DMS 273 (cell line): ENCODE measurements around the gene CACNA1E.
"Not testable (repeated sequence)": the region's sequence is repeated elsewhere in the genome, so short reads cannot be mapped to it uniquely, and the experiment has no call there.

ENCODE experiments used
- DNase-seq: peaks from one replicate; lab custom pipeline; 2025; ENCODE audit not compliant: unreplicated experiment; lab: John Stamatoyannopoulos, UW

The CACNA1E gene

DNA sequence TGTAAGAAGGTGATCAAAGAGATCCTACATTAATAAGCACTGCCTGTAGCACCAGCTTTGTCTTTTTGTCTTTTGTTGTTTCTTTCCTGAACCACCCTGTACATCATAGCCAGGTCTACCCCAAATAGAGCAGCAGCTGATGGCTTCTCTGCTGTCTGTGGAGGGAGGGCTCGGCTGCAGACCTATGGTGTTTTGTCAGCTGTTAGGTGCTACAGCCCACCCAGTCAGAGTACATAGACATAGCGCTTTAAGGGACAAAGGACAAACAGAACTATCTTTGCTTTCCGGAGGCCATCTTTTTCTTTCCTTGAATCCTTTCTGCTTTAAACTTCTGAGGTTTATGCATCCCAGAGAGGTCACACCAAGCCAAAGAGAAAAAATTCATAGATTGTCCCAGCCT lies 320.1 kb downstream of the CACNA1E start:
- no peak for DNase-seq

DNA sequence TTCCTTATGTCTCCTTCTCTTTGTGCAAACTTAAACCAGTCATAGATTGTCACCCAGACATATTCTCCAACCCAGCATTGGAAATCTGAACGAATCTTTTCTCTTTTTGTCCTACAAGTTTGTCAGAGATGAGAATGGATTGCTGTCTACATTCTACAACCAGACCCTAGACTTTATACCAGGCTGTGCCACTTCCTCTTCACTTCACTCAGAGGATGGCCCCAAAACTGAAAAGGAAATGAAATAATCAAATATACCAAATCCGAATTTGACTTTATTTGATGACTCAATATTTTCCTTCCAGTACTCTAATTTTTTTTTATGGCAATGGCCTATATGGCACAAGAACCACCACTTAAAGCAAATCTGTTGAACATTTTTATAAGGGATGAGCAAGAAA lies 321.7 kb downstream of the CACNA1E start:
- no peak for DNase-seq

DNA sequence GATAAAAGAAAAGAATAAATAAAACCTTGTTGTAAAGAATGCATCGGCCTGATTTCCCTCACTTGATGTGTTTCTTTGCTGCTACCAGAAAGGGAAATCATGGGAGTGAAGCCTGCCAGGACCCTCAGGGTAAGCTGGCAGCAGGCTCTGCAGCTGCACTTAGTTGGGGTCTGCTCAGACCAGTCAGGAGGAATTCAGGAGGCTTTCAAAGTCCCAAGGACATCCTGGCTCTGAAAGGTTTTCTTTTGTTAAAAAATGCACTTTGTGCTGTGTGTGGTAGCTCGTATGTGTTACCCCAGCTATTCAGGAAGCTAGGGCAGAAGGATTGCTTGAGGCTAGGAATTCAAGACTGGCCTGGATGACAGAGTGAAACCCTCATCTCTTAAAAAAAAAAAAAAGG lies 323.4 kb downstream of the CACNA1E start:
- DNase-seq, result no peak

DNA sequence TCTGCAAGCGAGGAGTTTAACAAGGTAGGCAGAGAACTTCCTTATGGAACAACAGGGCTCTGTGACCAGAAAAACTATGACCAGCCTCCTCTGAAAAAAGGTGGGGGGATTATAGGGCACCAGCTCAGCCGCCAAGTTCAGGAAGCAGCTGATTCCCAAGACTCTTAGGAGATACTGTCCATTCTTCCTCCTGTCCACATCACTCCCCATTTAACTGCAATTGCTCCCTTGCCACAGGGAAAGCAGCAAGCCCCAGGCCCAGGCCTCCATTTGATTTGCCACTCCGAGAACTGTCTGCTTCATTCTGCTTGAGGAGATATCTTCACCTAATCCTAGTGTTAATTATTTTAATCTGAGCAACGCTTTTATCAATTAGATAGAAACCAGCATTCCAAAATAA lies 323.9 kb downstream of the CACNA1E start:
- DNase-seq, result no peak

DNA sequence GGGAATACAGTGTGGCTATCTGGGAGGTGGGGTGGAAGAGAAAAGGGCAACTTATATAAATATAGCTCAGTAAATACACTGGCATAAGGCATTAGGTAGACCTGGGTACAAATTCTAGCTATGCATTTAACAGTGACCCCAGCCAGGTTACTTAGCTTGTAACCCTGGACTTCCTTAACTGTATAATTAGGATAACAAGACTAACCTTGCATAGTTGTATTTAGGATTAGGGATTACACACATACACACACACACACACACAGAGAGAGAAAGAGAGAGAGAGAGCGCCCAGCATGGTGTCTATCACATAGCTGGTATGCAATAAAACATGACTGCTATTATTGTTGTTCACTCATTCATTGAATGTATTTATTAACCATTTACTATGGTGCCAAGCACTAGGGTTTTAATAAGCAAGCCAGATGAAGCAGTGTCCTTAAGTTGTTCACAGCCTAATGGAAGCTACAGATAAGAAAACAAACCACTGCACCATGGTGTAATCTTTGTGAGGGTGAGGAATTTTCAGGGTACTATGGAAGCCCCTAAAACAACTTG lies 326.8 kb downstream of the CACNA1E start:
- no peak for DNase-seq

DNA sequence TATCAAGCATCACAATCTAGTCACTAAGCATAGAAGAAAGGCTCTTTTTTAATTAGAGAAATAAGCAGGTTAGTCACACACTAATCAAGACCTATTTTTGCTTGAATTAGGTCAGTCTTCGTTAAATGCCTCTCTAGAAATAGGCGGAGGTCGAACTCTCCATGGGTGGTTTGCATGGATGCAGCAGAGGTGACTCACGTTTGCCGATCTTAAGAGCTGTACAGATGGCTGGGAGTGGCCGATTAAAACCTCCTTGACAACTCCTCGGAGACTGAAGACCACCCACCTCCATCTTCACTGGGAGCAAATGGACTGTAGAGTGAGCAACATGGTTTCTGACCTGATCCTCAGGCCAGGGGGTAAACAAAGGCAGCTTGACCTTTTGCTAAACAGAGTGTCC lies 328.9 kb downstream of the CACNA1E start:
- DNase-seq, result no peak

DNA sequence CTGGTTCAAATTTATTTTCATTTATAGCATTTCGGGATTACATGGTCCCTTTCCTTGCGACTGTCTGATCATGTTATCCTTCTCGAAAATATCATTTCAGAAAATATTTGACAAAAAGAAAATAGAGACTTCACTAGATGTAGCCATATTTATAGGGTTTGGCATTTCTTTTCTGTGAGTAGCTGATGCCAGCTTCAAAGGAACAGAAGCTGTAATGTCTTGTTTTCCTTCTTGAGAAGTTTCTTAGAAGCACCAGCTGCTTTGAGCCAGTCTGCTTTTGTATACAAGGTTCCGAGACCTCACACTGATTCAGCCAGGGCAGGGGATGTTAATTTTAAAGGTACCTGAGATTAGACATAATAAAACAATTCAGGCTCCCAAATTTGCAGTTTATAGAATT lies 329.9 kb downstream of the CACNA1E start:
- DNase-seq, result no peak

DNA sequence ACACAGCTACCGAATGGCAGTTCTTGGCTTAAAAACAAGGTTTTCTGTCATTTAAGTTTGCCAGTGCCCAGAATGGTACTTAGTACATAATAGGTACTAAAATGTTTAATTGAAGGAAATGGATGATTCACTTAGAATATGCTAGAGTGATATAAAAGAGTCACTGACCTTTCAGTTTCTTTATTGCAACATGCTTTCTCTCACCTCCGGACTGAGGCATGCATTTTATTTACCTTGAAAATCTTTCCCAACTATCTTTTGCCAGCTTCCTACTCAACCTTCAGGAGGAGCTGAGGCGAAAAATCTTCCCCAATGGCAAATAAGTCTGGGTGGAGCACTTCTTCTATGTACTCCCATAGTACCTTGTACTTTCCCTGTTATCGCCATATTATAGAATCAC lies 333.3 kb downstream of the CACNA1E start:
- no peak for DNase-seq

DNA sequence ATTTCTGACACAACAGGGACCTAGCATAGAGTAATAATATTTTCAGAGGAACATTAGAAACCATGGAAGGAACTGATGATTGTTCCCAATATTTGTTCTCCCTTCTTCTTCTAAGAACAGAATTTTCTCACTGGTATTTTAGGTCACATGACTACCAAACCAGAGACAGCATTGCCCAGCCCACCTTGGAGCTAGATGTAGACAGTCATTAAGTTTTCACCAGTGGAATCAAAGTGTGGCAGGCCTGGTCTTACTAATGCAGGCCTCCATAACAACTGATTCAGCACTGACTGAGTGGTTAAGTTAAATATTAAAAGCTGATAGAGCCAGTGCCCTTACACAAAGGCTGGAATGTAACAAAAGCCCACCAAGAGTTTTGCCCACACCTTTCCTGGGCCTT lies 333.8 kb downstream of the CACNA1E start:
- DNase-seq, result no peak

DNA sequence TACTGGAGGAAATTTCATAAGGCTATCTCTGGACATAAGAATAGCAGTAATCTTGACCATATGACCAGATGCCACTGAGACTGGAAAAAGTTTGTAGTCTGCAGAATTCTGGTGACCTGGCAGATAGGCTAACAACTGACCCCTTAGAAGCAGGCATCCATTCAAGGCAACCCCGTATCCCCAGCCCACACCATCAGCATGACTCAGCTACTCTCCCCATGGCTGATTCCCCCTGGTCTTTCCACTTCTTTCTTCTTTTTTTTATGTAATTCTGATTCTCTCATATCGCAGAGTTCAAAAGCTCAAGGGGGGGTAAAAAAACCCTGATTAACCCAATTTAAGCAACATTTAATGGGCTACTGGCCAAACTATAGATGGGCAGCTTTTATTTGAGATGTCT lies 335.1 kb downstream of the CACNA1E start:
- DNase-seq, result no peak

DNA sequence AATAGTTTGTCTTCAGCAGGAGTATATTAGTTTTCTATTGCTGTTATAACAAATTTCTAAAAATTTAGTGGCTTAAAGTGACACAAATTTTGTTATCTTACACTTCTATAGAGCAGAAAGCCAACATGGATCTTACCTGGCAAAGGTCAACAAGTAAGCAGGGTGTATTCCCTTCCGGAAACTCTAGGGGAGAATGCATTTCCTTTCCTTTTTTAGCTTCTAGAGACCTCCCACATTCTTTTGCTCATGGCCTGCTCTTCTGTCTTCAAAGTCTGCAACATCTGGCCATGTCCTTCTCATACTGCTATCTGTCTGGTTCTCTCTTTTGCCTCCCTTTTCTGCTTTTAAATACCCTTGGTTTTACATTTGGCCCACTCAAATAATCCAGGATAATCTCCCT lies 335.6 kb downstream of the CACNA1E start:
- DNase-seq, result no peak

DNA sequence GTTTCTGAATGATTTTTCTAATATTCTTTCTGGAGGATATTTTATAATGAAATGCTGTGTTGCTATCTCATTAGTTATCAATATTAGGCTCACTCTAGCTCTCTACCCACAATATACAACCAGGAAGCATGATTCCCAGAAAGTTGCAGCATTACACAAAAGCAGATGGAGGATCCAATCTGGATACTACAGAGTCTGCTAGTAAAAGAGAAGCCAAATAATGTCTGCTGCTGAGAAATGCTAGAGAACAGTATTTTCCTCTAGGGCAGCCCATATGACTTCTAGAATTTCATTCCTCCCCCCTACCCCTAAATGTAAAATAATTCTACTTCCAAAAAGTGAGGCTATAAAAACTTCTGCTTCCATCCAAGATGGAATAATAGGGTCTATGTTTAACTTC lies 338.4 kb downstream of the CACNA1E start:
- no peak for DNase-seq

DNA sequence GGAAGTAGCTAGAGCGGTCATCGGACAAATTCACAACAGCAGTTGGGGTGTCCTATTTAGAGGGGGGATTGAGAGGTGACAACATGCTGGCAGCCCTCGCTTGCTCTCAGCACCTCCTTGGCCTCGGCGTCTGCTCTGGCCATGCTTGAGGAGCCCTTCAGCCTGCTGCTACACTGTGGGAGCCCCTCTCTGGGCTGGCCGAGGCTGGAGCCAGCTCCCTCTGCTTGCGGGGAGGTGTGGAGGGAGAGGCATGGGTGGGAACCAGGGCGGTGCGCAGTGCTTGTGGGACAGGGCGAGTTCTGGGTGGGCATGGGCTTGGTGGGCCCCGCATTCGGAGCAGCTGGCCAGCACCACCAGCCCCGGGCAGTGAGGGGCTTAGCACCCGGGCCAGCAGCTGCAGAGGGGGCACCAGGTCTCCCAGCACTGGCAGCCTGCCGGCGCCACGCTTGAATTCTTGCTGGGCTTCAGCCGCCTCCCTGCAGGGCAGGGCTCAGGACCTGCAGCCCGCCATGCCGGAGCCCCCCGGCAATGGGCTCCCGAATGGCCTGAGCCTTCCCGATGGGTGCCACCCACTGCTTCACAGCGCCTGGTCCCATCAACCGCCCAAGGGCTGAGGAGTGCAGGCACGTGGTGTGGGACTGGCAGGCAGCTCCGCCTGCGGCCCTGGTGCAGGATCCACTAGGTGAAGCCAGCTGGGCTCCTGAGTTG lies 349.0 kb downstream of the CACNA1E start:
- DNase-seq, result not testable (repeated sequence)

DNA sequence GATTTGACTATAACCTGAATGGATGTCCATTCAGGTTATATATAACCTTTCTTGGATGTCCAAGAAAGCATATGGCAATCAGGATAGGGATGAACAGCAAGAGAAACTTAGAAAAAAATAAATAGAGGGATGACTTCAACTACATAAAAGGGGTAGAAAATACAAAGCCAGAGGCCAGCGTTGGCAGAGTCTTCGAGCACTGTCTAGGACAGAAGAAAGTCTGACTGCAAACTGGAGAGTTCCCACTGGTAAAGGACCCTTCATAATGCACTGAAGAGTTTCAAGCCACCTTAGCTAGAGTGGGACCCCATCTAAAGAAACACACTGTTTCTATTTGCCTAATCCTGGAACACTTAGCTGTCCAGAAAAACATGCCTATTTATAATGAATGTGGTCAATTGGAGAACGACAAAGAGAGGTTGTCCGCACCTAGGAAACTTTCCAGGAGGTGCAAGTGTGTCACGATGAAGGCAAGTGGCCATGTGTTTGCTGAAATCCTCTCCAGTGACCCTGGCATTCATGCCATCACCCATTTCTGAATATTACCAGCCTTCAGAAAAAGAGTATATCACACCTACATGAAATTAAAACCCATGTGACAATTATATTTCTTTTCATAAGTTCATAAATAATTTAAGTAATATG lies 362.8 kb downstream of the CACNA1E start:
- DNase-seq, result no peak

DNA sequence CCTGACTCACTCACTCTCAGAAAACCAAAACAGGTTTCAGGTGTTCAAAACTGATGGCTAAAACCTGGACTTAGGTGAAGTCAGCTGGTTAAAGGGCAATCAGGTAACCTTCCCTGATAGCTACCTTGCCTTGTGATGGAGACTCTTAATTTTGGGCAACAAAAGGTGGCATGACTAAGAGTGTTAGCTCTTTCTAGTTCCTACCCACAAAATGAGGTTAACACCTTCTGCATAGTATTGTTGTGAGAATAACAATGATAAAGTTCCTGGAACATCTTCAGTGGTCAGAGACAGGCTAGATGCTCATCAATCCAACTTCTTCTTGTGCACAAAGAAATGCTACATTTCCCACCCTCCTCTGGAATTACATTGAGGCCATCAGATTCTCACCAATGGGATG lies 363.4 kb downstream of the CACNA1E start:
- DNase-seq, result no peak

DNA sequence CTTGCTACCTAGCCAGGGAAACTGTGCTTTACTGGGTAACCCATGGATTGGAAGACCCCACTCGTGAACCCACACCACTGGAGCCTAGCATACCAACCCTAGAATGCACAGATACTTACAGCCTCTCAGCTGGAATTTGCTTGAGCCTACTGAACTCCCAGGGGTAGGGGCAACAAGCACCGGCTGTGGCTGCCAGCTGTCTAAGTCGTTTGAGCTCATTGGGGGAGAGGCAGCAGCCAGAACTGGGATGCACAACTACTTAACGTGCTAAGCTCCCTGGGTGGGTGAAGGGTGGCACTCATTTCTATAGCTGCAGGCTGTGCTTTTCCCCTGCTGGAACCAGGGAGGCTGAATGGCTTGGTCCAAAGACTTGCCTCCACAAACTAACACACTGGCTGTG lies 365.8 kb downstream of the CACNA1E start:
- no peak for DNase-seq

DNA sequence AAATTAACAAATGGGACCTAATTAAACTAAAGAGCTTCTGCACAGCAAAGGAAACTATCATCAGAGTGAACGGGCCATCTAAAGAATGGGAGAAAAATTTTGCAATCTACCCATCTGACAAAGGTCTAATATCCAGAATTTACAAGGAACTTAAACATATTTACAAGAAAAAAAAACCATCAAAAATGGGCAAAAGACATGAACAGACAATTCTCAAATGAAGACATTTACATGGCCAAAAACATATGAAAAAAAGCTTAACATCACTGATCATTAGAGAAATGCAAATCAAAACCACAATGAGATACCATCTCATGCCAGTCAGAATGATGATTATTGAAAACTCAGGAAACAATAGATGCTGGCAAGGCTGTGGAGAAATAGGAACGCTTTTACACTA lies 370.9 kb downstream of the CACNA1E start:
- DNase-seq, result not testable (repeated sequence)

DNA sequence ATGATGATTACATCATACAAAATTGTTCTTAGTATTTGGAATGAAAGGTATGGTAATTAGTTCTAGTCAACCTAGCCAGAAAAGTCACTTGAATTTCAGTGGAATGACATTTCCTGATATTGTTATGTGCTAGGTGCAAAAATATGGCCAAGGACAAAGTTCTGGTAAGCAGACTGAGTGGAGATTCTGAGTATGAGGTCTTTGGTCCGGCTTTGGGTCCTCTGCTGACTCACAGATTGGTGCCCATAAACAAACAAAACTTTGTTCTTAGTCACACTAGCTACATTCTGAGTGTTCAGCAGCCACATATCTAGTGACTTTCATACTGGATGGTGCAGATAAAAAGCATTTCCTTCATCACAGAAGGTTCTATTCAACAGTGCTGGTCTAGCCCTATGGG lies 372.1 kb downstream of the CACNA1E start:
- DNase-seq, result no peak
